ENCODE data around the gene MRPL58.
"Not testable (repeated sequence)": the region's sequence is repeated elsewhere in the genome, so short reads cannot be mapped to it uniquely, and the experiment has no call there.

Gene MRPL58

GRCh38 chr17:74987909-74988711 is 24.4 kb upstream of the MRPL58 start:
- DNase-seq: no peak

- DNase-seq: no peak
Observed at GRCh38 chr17:74990581-74991105, 21.8 kb upstream of the MRPL58 start.

- DNase-seq: no peak
Observed at GRCh38 chr17:74992223-74992622, 20.2 kb upstream of the MRPL58 start.

GRCh38 chr17:74994440-74994839 is 18.0 kb upstream of the MRPL58 start:
- DNase-seq: no peak

- DNase-seq: no peak
Observed at GRCh38 chr17:74995847-74996246, 16.6 kb upstream of the MRPL58 start.

- no peak for DNase-seq
Observed at GRCh38 chr17:74998783-74999182, 13.7 kb upstream of the MRPL58 start.

- no peak for DNase-seq
Observed at GRCh38 chr17:74999523-74999922, 12.9 kb upstream of the MRPL58 start.

GRCh38 chr17:75001915-75002843 is 10.3 kb upstream of the MRPL58 start:
- DNase-seq: no peak

- no peak for DNase-seq
Observed at GRCh38 chr17:75003070-75003956, 9.2 kb upstream of the MRPL58 start.

- DNase-seq: no peak
Observed at GRCh38 chr17:75003957-75004355, 8.5 kb upstream of the MRPL58 start.

GRCh38 chr17:75004371-75004770 is 8.1 kb upstream of the MRPL58 start:
- no peak for DNase-seq

- no peak for DNase-seq
Observed at GRCh38 chr17:75005291-75005690, 7.2 kb upstream of the MRPL58 start.

GRCh38 chr17:75006084-75006483 is 6.4 kb upstream of the MRPL58 start:
- not testable (repeated sequence) for DNase-seq

- no peak for DNase-seq
Observed at GRCh38 chr17:75006653-75007052, 5.8 kb upstream of the MRPL58 start.

- DNase-seq: no peak
Observed at GRCh38 chr17:75008373-75008772, 4.1 kb upstream of the MRPL58 start.

GRCh38 chr17:75009139-75009724 is 3.2 kb upstream of the MRPL58 start:
- no peak for DNase-seq

GRCh38 chr17:75010683-75011400 is 1.6 kb upstream of the MRPL58 start:
- no peak for DNase-seq

GRCh38 chr17:75011401-75012095 is 922 bp upstream of the MRPL58 start:
- DNase-seq: no peak

GRCh38 chr17:75012096-75012345 is 449 bp upstream of the MRPL58 start:
- no peak for DNase-seq

- no peak for DNase-seq
Observed at GRCh38 chr17:75013092-75013559, 656 bp downstream of the MRPL58 start.

GRCh38 chr17:75019146-75019545 is 6.7 kb downstream of the MRPL58 start:
- no peak for DNase-seq

Measured in NCI-H1417 treated with DMSO at 0.1 percent for 48 hours (cell line).